ENCODE data around the gene PRELID2.

DNA sequence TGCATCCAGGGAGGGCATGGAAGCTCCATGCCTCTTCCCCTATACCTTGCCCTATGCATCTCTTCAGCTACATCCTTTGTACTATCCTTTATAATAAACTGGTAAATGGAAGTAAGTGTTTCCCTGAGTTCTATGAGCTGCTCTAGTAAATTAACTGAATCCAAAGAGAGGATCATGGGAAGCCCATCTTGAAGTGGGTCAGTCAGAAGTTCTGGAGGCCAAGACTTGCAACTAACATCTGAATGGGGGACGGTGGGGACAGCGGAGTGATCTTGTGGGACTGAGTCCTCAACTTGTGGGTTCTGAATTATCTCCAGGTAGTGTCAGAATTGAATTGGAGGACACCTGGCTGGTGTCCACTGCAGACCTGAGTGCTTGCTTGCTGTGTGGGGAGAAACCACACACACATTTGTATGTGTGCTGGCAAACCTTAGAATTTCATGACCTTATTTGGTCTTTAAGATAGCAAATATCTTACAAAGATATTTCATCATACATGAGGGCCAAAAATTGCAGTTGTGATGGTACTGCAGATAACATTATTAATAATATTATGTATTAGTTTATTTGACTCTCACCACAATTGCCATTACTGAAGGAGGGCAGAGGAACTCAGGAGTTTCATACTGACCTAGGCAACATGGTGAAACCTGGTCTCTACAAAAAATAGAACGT is 5.5 kb upstream of the PRELID2 start:
- no peak for TF ChIP-seq ZFP30 (CRISPR knock-in tag; IDR thresholded peaks at IDR 0.05)
- no peak for TF ChIP-seq POU6F1 (CRISPR knock-in tag; IDR thresholded peaks at IDR 0.05; ENCODE audit: borderline replicate concordance, low read depth)
- TF ChIP-seq ARNTL (CRISPR knock-in tag; IDR thresholded peaks at IDR 0.05; ENCODE audit: borderline replicate concordance, low read depth): no peak
- no peak for TF ChIP-seq OSR1 (CRISPR knock-in tag; IDR thresholded peaks at IDR 0.05)
- TF ChIP-seq, protein P1, sequence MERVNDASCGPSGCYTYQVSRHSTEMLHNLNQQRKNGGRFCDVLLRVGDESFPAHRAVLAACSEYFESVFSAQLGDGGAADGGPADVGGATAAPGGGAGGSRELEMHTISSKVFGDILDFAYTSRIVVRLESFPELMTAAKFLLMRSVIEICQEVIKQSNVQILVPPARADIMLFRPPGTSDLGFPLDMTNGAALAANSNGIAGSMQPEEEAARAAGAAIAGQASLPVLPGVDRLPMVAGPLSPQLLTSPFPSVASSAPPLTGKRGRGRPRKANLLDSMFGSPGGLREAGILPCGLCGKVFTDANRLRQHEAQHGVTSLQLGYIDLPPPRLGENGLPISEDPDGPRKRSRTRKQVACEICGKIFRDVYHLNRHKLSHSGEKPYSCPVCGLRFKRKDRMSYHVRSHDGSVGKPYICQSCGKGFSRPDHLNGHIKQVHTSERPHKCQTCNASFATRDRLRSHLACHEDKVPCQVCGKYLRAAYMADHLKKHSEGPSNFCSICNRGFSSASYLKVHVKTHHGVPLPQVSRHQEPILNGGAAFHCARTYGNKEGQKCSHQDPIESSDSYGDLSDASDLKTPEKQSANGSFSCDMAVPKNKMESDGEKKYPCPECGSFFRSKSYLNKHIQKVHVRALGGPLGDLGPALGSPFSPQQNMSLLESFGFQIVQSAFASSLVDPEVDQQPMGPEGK (CRISPR knock-in tag; IDR thresholded peaks at IDR 0.05; ENCODE audit: borderline replicate concordance): no peak
- TF ChIP-seq, protein P2, sequence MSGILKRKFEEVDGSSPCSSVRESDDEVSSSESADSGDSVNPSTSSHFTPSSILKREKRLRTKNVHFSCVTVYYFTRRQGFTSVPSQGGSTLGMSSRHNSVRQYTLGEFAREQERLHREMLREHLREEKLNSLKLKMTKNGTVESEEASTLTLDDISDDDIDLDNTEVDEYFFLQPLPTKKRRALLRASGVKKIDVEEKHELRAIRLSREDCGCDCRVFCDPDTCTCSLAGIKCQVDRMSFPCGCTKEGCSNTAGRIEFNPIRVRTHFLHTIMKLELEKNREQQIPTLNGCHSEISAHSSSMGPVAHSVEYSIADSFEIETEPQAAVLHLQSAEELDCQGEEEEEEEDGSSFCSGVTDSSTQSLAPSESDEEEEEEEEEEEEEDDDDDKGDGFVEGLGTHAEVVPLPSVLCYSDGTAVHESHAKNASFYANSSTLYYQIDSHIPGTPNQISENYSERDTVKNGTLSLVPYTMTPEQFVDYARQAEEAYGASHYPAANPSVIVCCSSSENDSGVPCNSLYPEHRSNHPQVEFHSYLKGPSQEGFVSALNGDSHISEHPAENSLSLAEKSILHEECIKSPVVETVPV (CRISPR knock-in tag; IDR thresholded peaks at IDR 0.05): no peak
- no peak for TF ChIP-seq RARB (CRISPR knock-in tag; IDR thresholded peaks at IDR 0.05)
- no peak for TF ChIP-seq ZNF565 (CRISPR knock-in tag; conservative IDR thresholded peaks at IDR 0.05; ENCODE audit: low read depth)
